Smooth muscle cell (in vitro differentiated cells): ENCODE results near the gene ATP6V0A1. TPM values are rescaled to one million over a fixed set of nuclear protein-coding genes. Genes with fewer than 3 reads are reported as not detected.

Experiments
- DNase-seq: peaks from one replicate; lab custom pipeline; 2025; ENCODE audit not compliant: unreplicated experiment; lab: John Stamatoyannopoulos, UW
- H2AFZ ChIP-seq: fragments of 200-600 bp; sonication (generic); 2 replicates; pipeline ENCODE4 v1.6.0; 2016; ENCODE audit warnings: antibody characterized with exemption, low read depth, mild to moderate bottlenecking
- H3F3A ChIP-seq: fragments of 200-600 bp; sonication (generic); 2 replicates; pipeline ENCODE4 v1.6.0; 2017; ENCODE audit warnings: antibody characterized with exemption, low read depth
- H3K27ac ChIP-seq: fragments of 200-600 bp; sonication (generic); 2 replicates; pipeline ENCODE4 v1.5.1; 2016; ENCODE audit warnings: low read depth, mild to moderate bottlenecking
- H3K27me3 ChIP-seq: fragments of 200-600 bp; sonication (generic); 2 replicates; pipeline ENCODE4 v1.6.1; 2016; ENCODE audit warnings: low read depth, mild to moderate bottlenecking
- H3K36me3 ChIP-seq: fragments of 200-600 bp; sonication (generic); 2 replicates; pipeline ENCODE4 v1.5.1; 2016; ENCODE audit warnings: low read depth
- H3K4me1 ChIP-seq: fragments of 200-600 bp; sonication (generic); 2 replicates; pipeline ENCODE4 v1.5.1; 2016; ENCODE audit warnings: low read depth
- H3K4me2 ChIP-seq: fragments of 200-600 bp; sonication (generic); 2 replicates; pipeline ENCODE4 v1.6.0; 2016; ENCODE audit warnings: mild to moderate bottlenecking
- H3K4me3 ChIP-seq: fragments of 200-600 bp; sonication (generic); 2 replicates; pipeline ENCODE4 v1.5.1; 2016; ENCODE audit warnings: mild to moderate bottlenecking
- H3K79me2 ChIP-seq: fragments of 200-600 bp; sonication (generic); 2 replicates; pipeline ENCODE4 v1.6.0; 2016; ENCODE audit warnings: low read depth, mild to moderate bottlenecking
- H3K9ac ChIP-seq: fragments of 200-600 bp; sonication (generic); 2 replicates; pipeline ENCODE4 v1.6.0; 2016; ENCODE audit warnings: low read depth
- H3K9me3 ChIP-seq: fragments of 200-600 bp; sonication (generic); replicated peaks from 2 replicates; pipeline ENCODE4 v1.5.1; 2016; ENCODE audit warnings: low read depth
- H4K20me1 ChIP-seq: fragments of 200-600 bp; sonication (generic); 2 replicates; pipeline ENCODE4 v1.6.0; 2016; ENCODE audit warnings: low read depth
- WGBS: methylation state at CpG from one replicate; pipeline ENCODE4 v1.1.7; 2016; ENCODE audit warnings: low lambda C conversion rate; 5-methylcytosine and 5-hydroxymethylcytosine counted together
- polyA plus RNA-seq: library from polyadenylated mRNA; unstranded; fragments of >200 nt; fragmentation: Nextera tagmentation; extraction: Ambion mirVana; gene quantifications from 2 replicates; pipeline ENCODE4 v1.2.1, GENCODE V29; 2016
- total RNA-seq: library from RNA; depleted of rRNA; stranded (reverse); fragments of >200 nt; gene quantifications from 2 replicates; pipeline ENCODE4 v1.2.3, GENCODE V29; 2014
- TF ChIP-seq, protein P1 (sequence below): fragments of 200-600 bp; sonication (generic); IDR thresholded peaks from 2 replicates; pipeline ENCODE4 v1.5.1; 2017; ENCODE audit warnings: borderline replicate concordance, mild to moderate bottlenecking, antibody characterized with exemption; ENCODE audit not compliant: insufficient read depth, poor library complexity, severe bottlenecking

The ATP6V0A1 gene
- total and polyA plus RNA-seq, 2 experiments from 2014 or later: 27.3 to 54.7 TPM

DNA sequence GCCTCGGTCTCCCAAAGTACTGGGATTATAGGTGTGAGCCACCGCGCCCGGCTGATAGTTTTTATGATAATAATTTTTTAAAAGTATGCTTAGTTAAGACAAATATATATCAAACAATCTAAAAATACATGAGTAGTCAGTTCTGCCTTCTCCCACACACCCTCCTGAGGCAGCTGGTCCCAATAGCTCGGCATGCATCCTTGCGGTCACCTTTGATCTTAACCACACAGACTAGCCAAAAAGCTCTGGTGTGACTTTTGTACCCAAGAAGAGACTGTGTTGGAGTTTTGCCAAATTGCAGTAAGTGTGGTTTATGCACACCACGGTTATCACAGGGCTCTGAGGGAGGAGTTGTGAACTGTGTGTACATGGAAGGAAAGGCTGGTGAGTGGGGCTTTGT is 25.6 kb downstream of the ATP6V0A1 start:
- Histone ChIP-seq H3K4me3 (no peak overlapping the region), H2AFZ (no peak overlapping the region), H3F3A (no peaks in the 10 kb centered on the region), H3K27ac (no peak overlapping the region), H3K36me3 (peaks cover 13% of the 10 kb centered on the region), H3K79me2 (no peaks in the 10 kb centered on the region), H3K9me3 (no peaks in the 10 kb centered on the region), H4K20me1 (no peaks in the 10 kb centered on the region), H3K27me3 (no peaks in the 10 kb centered on the region), H3K4me1 (no peaks in the 10 kb centered on the region), H3K9ac (no peak overlapping the region), H3K4me2 (no peak overlapping the region)
- WGBS: 88% methylated on average over 7 of the region's 7 CpGs
- no peak for DNase-seq
- TF ChIP-seq, protein P1, sequence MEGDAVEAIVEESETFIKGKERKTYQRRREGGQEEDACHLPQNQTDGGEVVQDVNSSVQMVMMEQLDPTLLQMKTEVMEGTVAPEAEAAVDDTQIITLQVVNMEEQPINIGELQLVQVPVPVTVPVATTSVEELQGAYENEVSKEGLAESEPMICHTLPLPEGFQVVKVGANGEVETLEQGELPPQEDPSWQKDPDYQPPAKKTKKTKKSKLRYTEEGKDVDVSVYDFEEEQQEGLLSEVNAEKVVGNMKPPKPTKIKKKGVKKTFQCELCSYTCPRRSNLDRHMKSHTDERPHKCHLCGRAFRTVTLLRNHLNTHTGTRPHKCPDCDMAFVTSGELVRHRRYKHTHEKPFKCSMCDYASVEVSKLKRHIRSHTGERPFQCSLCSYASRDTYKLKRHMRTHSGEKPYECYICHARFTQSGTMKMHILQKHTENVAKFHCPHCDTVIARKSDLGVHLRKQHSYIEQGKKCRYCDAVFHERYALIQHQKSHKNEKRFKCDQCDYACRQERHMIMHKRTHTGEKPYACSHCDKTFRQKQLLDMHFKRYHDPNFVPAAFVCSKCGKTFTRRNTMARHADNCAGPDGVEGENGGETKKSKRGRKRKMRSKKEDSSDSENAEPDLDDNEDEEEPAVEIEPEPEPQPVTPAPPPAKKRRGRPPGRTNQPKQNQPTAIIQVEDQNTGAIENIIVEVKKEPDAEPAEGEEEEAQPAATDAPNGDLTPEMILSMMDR: no peak

DNA sequence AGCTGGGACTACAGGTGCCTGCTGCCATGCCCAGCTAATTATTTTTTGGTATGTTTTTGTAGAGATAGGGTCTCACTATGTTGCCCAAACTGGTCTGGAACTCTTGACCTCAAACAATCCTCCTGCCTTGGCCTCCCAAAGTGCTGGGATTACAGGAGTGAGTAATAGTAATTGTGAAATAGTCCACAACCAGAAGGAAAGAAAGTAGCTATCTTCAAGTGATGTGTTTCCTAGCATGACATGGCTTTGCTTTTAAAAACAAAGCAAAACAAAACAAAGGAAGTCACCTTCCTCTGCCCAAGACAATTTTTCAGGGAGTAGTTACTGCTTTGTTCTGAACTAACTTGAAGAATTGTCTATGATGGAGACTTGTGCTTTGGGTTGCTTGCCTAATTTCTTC is 27.0 kb downstream of the ATP6V0A1 start:
- TF ChIP-seq, protein P1: no peak
- H3K27ac ChIP-seq: no peak overlapping the region
- H3K9me3 ChIP-seq: no peaks in the 10 kb centered on the region
- H2AFZ ChIP-seq: no peak overlapping the region
- no peak overlapping the region for H3K4me2 ChIP-seq
- peaks cover 19% of the 10 kb centered on the region for H3K36me3 ChIP-seq
- no peaks in the 10 kb centered on the region for H4K20me1 ChIP-seq
- no peak overlapping the region for H3K9ac ChIP-seq
- no peaks in the 10 kb centered on the region for H3K4me1 ChIP-seq
- DNase-seq: no peak
- H3K4me3 ChIP-seq: no peak overlapping the region
- H3K79me2 ChIP-seq: no peaks in the 10 kb centered on the region
- H3F3A ChIP-seq: no peaks in the 10 kb centered on the region
- H3K27me3 ChIP-seq: no peaks in the 10 kb centered on the region

DNA sequence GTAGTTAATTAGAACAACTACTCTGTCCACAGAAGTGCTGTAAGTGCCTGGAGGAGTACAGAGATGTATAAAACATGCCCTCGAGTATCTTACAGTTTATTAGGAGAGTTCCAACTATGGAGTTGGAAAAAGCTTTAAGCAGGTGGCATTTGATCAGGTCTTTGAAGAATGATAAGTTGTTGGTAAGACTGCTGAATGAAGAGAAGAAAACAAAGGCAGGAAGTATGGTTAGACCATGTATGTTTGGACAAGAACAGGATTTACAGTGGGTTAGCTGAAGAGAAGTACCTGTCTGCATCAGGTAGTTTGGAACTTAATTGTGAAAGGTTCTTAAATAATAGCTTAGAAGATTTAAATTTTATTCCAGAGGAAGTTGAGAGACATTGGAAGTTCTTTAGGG is 29.4 kb downstream of the ATP6V0A1 start:
- Histone ChIP-seq H3F3A (no peaks in the 10 kb centered on the region), H3K4me3 (no peak overlapping the region), H4K20me1 (no peaks in the 10 kb centered on the region), H3K9ac (no peak overlapping the region), H2AFZ (no peak overlapping the region), H3K4me2 (no peak overlapping the region), H3K4me1 (no peaks in the 10 kb centered on the region), H3K27me3 (no peaks in the 10 kb centered on the region), H3K9me3 (no peaks in the 10 kb centered on the region), H3K27ac (no peak overlapping the region), H3K36me3 (peaks cover 18% of the 10 kb centered on the region), H3K79me2 (no peaks in the 10 kb centered on the region)
- TF ChIP-seq, protein P1: no peak
- WGBS: 79% methylated on average over 1 of the region's 1 CpG
- DNase-seq: no peak

DNA sequence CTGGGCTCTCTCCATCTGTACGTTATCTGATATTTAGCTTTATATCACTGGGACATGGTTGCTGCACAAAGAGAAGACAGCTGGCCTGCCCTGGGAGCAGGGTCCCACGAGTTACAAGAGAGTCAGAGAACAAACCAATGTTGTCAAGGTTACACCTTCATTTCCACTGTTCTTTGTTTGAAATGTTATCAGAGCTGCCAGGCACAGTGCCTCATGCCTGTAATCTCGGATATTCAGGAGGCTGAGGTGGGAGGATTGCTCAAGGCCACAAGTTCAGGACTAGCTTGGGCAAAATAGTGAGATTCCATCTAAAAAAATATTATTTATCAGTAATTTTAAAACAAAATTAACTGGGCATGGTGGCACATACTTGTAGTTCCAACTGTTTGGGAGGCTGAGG is 34.6 kb downstream of the ATP6V0A1 start:
- TF ChIP-seq, protein P1: no peak
- WGBS: 93% methylated on average over 3 of the region's 3 CpGs
- Histone ChIP-seq H3K9me3 (no peaks in the 10 kb centered on the region), H3K4me2 (no peak overlapping the region), H4K20me1 (no peaks in the 10 kb centered on the region), H3K4me3 (no peak overlapping the region), H3K36me3 (peaks cover 22% of the 10 kb centered on the region), H3F3A (no peaks in the 10 kb centered on the region), H2AFZ (no peak overlapping the region), H3K9ac (no peak overlapping the region), H3K27me3 (no peaks in the 10 kb centered on the region), H3K27ac (no peak overlapping the region), H3K79me2 (no peaks in the 10 kb centered on the region), H3K4me1 (no peaks in the 10 kb centered on the region)
- no peak for DNase-seq
